ENCODE measurements around the gene UBE2N.

DNA sequence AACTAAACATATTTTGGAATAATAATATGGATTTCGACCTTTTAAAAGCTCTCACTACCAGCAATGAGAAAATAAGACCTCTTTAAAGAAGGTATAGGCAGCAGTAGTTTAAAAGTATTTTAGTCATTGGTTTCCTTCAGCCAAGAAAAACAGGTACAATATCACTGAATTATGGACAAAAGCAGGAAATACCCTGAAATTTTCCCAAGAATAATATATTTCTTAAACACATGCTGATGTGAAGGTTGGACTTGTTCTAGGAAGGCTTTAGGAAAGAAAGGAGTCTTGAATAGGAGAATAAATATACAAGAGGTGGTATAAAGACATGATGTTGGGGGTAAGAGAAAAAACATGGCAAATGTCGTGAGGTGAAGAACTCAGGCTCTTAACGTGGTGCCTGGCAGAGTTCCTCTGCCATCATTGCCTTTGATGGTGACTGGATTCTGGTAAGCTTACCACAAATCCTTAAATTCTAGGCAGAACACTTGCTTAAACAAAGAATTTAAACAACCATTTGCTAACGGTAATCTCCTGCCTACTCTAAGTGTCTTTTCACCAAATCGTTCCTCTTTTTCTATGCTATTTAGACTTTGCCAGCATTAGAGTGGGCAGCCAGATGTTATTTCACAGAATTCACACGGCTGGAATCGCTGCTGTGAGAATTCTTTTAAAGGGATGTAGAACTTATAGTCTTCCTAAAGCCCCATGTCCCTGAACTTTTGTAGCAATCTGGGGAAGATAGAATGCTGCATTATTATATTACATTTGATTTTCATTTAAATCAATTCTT is 75.9 kb downstream of the UBE2N start:
- TF ChIP-seq EZH2 (IDR thresholded peaks at IDR 0.05) (no peak), EZH2phosphoT487 (IDR thresholded peaks at IDR 0.05) (no peak)
- TF ChIP-seq, protein P1, sequence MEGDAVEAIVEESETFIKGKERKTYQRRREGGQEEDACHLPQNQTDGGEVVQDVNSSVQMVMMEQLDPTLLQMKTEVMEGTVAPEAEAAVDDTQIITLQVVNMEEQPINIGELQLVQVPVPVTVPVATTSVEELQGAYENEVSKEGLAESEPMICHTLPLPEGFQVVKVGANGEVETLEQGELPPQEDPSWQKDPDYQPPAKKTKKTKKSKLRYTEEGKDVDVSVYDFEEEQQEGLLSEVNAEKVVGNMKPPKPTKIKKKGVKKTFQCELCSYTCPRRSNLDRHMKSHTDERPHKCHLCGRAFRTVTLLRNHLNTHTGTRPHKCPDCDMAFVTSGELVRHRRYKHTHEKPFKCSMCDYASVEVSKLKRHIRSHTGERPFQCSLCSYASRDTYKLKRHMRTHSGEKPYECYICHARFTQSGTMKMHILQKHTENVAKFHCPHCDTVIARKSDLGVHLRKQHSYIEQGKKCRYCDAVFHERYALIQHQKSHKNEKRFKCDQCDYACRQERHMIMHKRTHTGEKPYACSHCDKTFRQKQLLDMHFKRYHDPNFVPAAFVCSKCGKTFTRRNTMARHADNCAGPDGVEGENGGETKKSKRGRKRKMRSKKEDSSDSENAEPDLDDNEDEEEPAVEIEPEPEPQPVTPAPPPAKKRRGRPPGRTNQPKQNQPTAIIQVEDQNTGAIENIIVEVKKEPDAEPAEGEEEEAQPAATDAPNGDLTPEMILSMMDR (IDR thresholded peaks at IDR 0.05): no peak
